T-cell (primary cell): ENCODE results near the gene PYM1. TPM values are rescaled to one million over a fixed set of nuclear protein-coding genes. Genes with fewer than 3 reads are reported as not detected.
"Not testable (repeated sequence)": the region's sequence is repeated elsewhere in the genome, so short reads cannot be mapped to it uniquely, and the experiment has no call there.

Experiments used
- ATAC-seq, 4 experiments: fragments of 200-7000 bp in 3 of 4; fragments of 150-1000 bp in 1 of 4; cut with Tn5 transposase; replicated peaks in 1 of 4; 1 replicate in 3 of 4; 2 replicates in 1 of 4; pipeline ENCODE4 v1.10.0; 2021; ENCODE audit warnings: moderate library complexity in 3 of 4, mild to moderate bottlenecking in 2 of 4, moderate number of reproducible peaks in 1 of 4
- CTCF ChIA-PET, 2 donors: fragments of 300-600 bp; sonication (Branson Sonifier 250); formaldehyde crosslinking; loops; one replicate each; lab custom pipeline; 2022; ENCODE audit warnings: antibody characterized with exemption in 2 of 2; lab: Charles Lee
- POLR2A ChIA-PET, 2 donors: fragments of 300-600 bp; sonication (Branson Sonifier 250); formaldehyde crosslinking; loops; one replicate each; lab custom pipeline; 2022; ENCODE audit warnings: antibody characterized with exemption in 2 of 2; lab: Charles Lee
- DNase-seq, 35 experiments: peaks; one replicate each; pipeline versions ENCODE4 v3.0.0 to v3.0.0-alpha.2; 2013 to 2023
- H3K27ac ChIP-seq: one replicate; pipeline ENCODE4 v1.5.1; 2013; ENCODE audit warnings: low read length
- H3K27me3 ChIP-seq, 2 experiments: replicated peaks in 1 of 2; 1 replicate in 1 of 2; 2 replicates in 1 of 2; pipeline versions ENCODE4 v1.6.1 to v1.7.0; 2013; ENCODE audit warnings: low read length in 1 of 2, mixed read lengths in 1 of 2; ENCODE audit not compliant: control insufficient read depth in 2 of 2, insufficient read depth in 2 of 2; ENCODE audit errors: extremely low read depth in 1 of 2
- H3K36me3 ChIP-seq, 2 donors: 1 replicate in 1 of 2; 2 replicates in 1 of 2; pipeline versions ENCODE4 v1.6.1 to v1.7.0; 2013; ENCODE audit warnings: low read length in 1 of 2; ENCODE audit not compliant: control insufficient read depth in 2 of 2, insufficient read depth in 1 of 2; ENCODE audit errors: extremely low read depth in 1 of 2
- H3K4me1 ChIP-seq, 2 experiments: 1 replicate in 1 of 2; 2 replicates in 1 of 2; pipeline versions ENCODE4 v1.6.1 to v1.7.0; 2013; ENCODE audit warnings: low read length in 2 of 2, mixed read lengths in 1 of 2; ENCODE audit not compliant: insufficient read depth in 2 of 2, control insufficient read depth in 1 of 2; ENCODE audit errors: extremely low read depth in 1 of 2
- H3K4me3 ChIP-seq, 2 donors: 1 replicate in 1 of 2; 2 replicates in 1 of 2; pipeline versions ENCODE4 v1.5.1 to v1.7.0; 2013; ENCODE audit warnings: mild to moderate bottlenecking in 2 of 2, low read length in 1 of 2, moderate library complexity in 1 of 2; ENCODE audit not compliant: control insufficient read depth in 1 of 2; ENCODE audit errors: extremely low read depth in 1 of 2
- H3K9me3 ChIP-seq: 2 replicates; pipeline ENCODE4 v1.7.0; 2013
- H3K27ac Mint-ChIP-seq, 2 donors: one replicate each; pipeline ENCODE4 v1.8.0; 2020 to 2021; ENCODE audit warnings: mild to moderate bottlenecking in 2 of 2, mixed read lengths in 2 of 2
- H3K27me3 Mint-ChIP-seq, 2 donors: one replicate each; pipeline ENCODE4 v1.8.0; 2021 to 2022; ENCODE audit warnings: mixed read lengths in 2 of 2
- H3K36me3 Mint-ChIP-seq: one replicate; pipeline ENCODE4 v1.8.0; 2021; ENCODE audit warnings: mixed read lengths
- H3K4me1 Mint-ChIP-seq, 3 donors: one replicate each; pipeline ENCODE4 v1.8.0; 2020 to 2022; ENCODE audit warnings: mixed read lengths in 3 of 3, mild to moderate bottlenecking in 1 of 3
- H3K4me3 Mint-ChIP-seq, 3 donors: one replicate each; pipeline ENCODE4 v1.8.0; 2020 to 2022; ENCODE audit warnings: mild to moderate bottlenecking in 3 of 3, mixed read lengths in 3 of 3, moderate library complexity in 3 of 3
- H3K9me3 Mint-ChIP-seq, 3 donors: one replicate each; pipeline ENCODE4 v1.8.0; 2020 to 2022; ENCODE audit warnings: mixed read lengths in 3 of 3
- WGBS: methylation state at CpG from one replicate; pipeline ENCODE4 v1.1.5; 2013; ENCODE audit warnings: missing lambda C conversion rate; ENCODE audit not compliant: insufficient coverage; 5-methylcytosine and 5-hydroxymethylcytosine counted together
- total RNA-seq, 35 experiments: library from RNA in 6 of 35; stranded (reverse) in 6 of 35; fragments of 120-200 nt in 1 of 35; gene quantifications; one replicate each; pipeline versions ENCODE4 v1.2.1 to v1.2.4 and lab custom pipeline; 2013 to 2026

PYM1 gene
- total RNA-seq, 5 donors from 2014 or later (not counting 1 experiment from before 2014, with no cell fraction given): 21.7 to 40.9 (median 30.7) TPM

- Mint-ChIP-seq H3K4me1 (peaks cover 64 to 78% (median 69%) of the 10 kb centered on the region in 3 donors), H3K27me3 (no peaks in the 10 kb centered on the region), H3K9me3 (no peaks in the 10 kb centered on the region), H3K27ac (peak overlapping the region; percentile 96 to 99), H3K36me3 (peaks cover 4% of the 10 kb centered on the region), H3K4me3 (peak overlapping the region; percentile 96 to 100 (median 97))
- H3K36me3 ChIP-seq: peaks cover 0 to 17% of the 10 kb centered on the region in 2 donors
- no peak overlapping the region for H3K4me3 ChIP-seq
- ChIA-PET CTCF (interaction anchor here (1.1 to 3.5 kb wide), 8 partner anchors 10 to 196 kb away, joined by 3 to 15 read pairs (median 8); partner anchors contain the start of genes DNAJC14 (in 1 of the 2), ORMDL2 (in 1 of the 2), RAB5B (in 1 of the 2) and SARNP (in 1 of the 2)), POLR2A (no interaction called here)
- H3K9me3 ChIP-seq: no peaks in the 10 kb centered on the region
- ATAC-seq: no peak
- WGBS: 76% methylated on average over 3 of the region's 4 CpGs
- H3K27me3 ChIP-seq: no peaks in the 10 kb centered on the region
- H3K4me1 ChIP-seq: peaks cover 25 to 28% of the 10 kb centered on the region in 2 experiments
- no peak overlapping the region for H3K27ac ChIP-seq
- no peak for DNase-seq
Measured at GRCh38 chr12:55925371-55925770, 2.3 kb downstream of the PYM1 start.

GRCh38 chr12:55923648-55924047 is 4.0 kb downstream of the PYM1 start:
- H3K9me3 Mint-ChIP-seq, H3K27me3 Mint-ChIP-seq, H3K27ac ChIP-seq, DNase-seq, H3K9me3 ChIP-seq, H3K36me3 Mint-ChIP-seq, H3K27me3 ChIP-seq, POLR2A ChIA-PET, ATAC-seq, H3K4me3 ChIP-seq: not testable (repeated sequence)
- Mint-ChIP-seq H3K4me3 (peak overlapping the region in 1 of 3 donors; percentile 55), H3K4me1 (peaks cover 59 to 62% (median 60%) of the 10 kb centered on the region in 3 donors), H3K27ac (peak overlapping the region in 1 of 2 donors; percentile 18)
- 100% methylated on average over 1 of the region's 9 CpGs for WGBS
- CTCF ChIA-PET: interaction anchor here in 1 of 2 donors (0.7 to 1.3 kb wide), 2 partner anchors 15 to 134 kb away, joined by 5 to 6 read pairs; no protein-coding TSS in a partner anchor
- Histone ChIP-seq H3K36me3 (peaks cover 0 to 17% of the 10 kb centered on the region in 2 donors), H3K4me1 (peaks cover 22 to 24% of the 10 kb centered on the region in 2 experiments)

GRCh38 chr12:55922126-55922525 is 5.6 kb downstream of the PYM1 start:
- no peaks in the 10 kb centered on the region for H3K9me3 Mint-ChIP-seq
- POLR2A ChIA-PET: interaction anchor here in 1 of 2 donors (0.7 kb wide), 1 partner anchor 52 kb away, joined by 5 read pairs; no protein-coding TSS in a partner anchor

GRCh38 chr12:55919032-55919431 is 8.7 kb downstream of the PYM1 start:
- H3K27ac ChIP-seq, H3K9me3 Mint-ChIP-seq, H3K27me3 Mint-ChIP-seq, H3K4me3 ChIP-seq, H3K9me3 ChIP-seq, H3K27ac Mint-ChIP-seq, ATAC-seq, DNase-seq, H3K4me3 Mint-ChIP-seq, H3K27me3 ChIP-seq, H3K36me3 Mint-ChIP-seq, POLR2A ChIA-PET: not testable (repeated sequence)
- Histone ChIP-seq H3K36me3 (peaks cover 3 to 31% of the 10 kb centered on the region in 2 donors), H3K4me1 (peaks cover 14 to 27% of the 10 kb centered on the region in 2 experiments)
- peaks cover 50 to 56% (median 54%) of the 10 kb centered on the region in 3 donors for H3K4me1 Mint-ChIP-seq
- CTCF ChIA-PET: interaction anchor here in 1 of 2 donors (0.6 kb wide), 1 partner anchor 41 kb away, joined by 3 read pairs; no protein-coding TSS in a partner anchor
- WGBS: 75% methylated on average over 2 of the region's 3 CpGs

More at GRCh38 chr12:55922126-55922525, 5.6 kb downstream of the PYM1 start:
- Mint-ChIP-seq H3K27ac (peak overlapping the region; percentile 44 to 74), H3K4me1 (peaks cover 56 to 59% (median 57%) of the 10 kb centered on the region in 3 donors), H3K4me3 (peak overlapping the region in 1 of 3 donors; percentile 17), H3K36me3 (peaks cover 4% of the 10 kb centered on the region), H3K27me3 (no peaks in the 10 kb centered on the region)
- H3K27me3 ChIP-seq: no peaks in the 10 kb centered on the region
- H3K36me3 ChIP-seq: peaks cover 0 to 17% of the 10 kb centered on the region in 2 donors
- no CpG with 5 or more reads among the region's 3 CpGs for WGBS
- peaks cover 22 to 24% of the 10 kb centered on the region in 2 experiments for H3K4me1 ChIP-seq
- DNase-seq: no peak
- CTCF ChIA-PET: interaction anchor here in 1 of 2 donors (0.6 to 0.7 kb wide), 4 partner anchors 20 to 572 kb away, joined by 3 to 6 read pairs (median 4); no protein-coding TSS in a partner anchor
- H3K27ac ChIP-seq: no peak overlapping the region
- no peak for ATAC-seq
- H3K4me3 ChIP-seq: no peak overlapping the region
- no peaks in the 10 kb centered on the region for H3K9me3 ChIP-seq

- no peaks in the 10 kb centered on the region for H3K27me3 ChIP-seq
- peaks cover 3 to 29% of the 10 kb centered on the region in 2 donors for H3K36me3 ChIP-seq
- H3K4me1 ChIP-seq: peaks cover 9 to 21% of the 10 kb centered on the region in 2 experiments
- no peak for DNase-seq
- peaks cover 15% of the 10 kb centered on the region for H3K36me3 Mint-ChIP-seq
- H3K27ac ChIP-seq: no peak overlapping the region
- H3K9me3 ChIP-seq: no peaks in the 10 kb centered on the region
- no peak overlapping the region for H3K4me3 ChIP-seq
- H3K27ac Mint-ChIP-seq: peak overlapping the region; percentile 80 to 93
- peaks cover 36 to 44% (median 43%) of the 10 kb centered on the region in 3 donors for H3K4me1 Mint-ChIP-seq
- no CpG with 5 or more reads among the region's 3 CpGs for WGBS
- ATAC-seq: no peak
- H3K27me3 Mint-ChIP-seq: no peaks in the 10 kb centered on the region
- no peak overlapping the region for H3K4me3 Mint-ChIP-seq
- CTCF ChIA-PET: no interaction called here
- POLR2A ChIA-PET: interaction anchor here (0.5 to 0.6 kb wide), 3 partner anchors 10 to 291 kb away, joined by 3 to 6 read pairs (median 3); no protein-coding TSS in a partner anchor
- H3K9me3 Mint-ChIP-seq: no peaks in the 10 kb centered on the region
Measured at GRCh38 chr12:55915482-55915859, 12.2 kb downstream of the PYM1 start.

- ChIA-PET CTCF (interaction anchor here (0.6 to 0.7 kb wide), 2 partner anchors 30 to 1080 kb away, joined by 4 read pairs; no protein-coding TSS in a partner anchor), POLR2A (interaction anchor here in 1 of 2 donors (0.8 kb wide), 1 partner anchor 77 kb away, joined by 3 read pairs; no protein-coding TSS in a partner anchor)
- no peaks in the 10 kb centered on the region for H3K9me3 Mint-ChIP-seq
- Histone ChIP-seq H3K36me3 (peaks cover 3 to 29% of the 10 kb centered on the region in 2 donors), H3K27ac (no peak overlapping the region), H3K4me1 (peaks cover 9 to 13% of the 10 kb centered on the region in 2 experiments), H3K27me3 (no peaks in the 10 kb centered on the region), H3K9me3 (no peaks in the 10 kb centered on the region), H3K4me3 (no peak overlapping the region)
- H3K4me1 Mint-ChIP-seq: peaks cover 43 to 48% (median 43%) of the 10 kb centered on the region in 3 donors
- peak overlapping the region; percentile 80 to 93 for H3K27ac Mint-ChIP-seq
- WGBS: 80% methylated on average over 1 of the region's 4 CpGs
- peaks cover 15% of the 10 kb centered on the region for H3K36me3 Mint-ChIP-seq
- no peak overlapping the region for H3K4me3 Mint-ChIP-seq
- H3K27me3 Mint-ChIP-seq: no peaks in the 10 kb centered on the region
- no peak for ATAC-seq
- DNase-seq: no peak
Measured at GRCh38 chr12:55912908-55913307, 14.8 kb downstream of the PYM1 start.
